HG03575 (cell line): Measurements from ENCODE around the gene PRKAA1.
"Not testable (repeated sequence)": the region's sequence is repeated elsewhere in the genome, so short reads cannot be mapped to it uniquely, and the experiment has no call there.

Source experiments
- ATAC-seq: cut with Tn5 transposase; IDR thresholded peaks from one replicate; pipeline ENCODE4 v1.9.1; 2021; ENCODE audit not compliant: unreplicated experiment, insufficient number of reproducible peaks, low FRiP score; ENCODE audit errors: extremely low read depth

The PRKAA1 gene

GRCh38 chr5:40827188-40827977 lies 29.2 kb upstream of the PRKAA1 start:
- ATAC-seq, result no peak

GRCh38 chr5:40826489-40827187 lies 28.5 kb upstream of the PRKAA1 start:
- ATAC-seq, result no peak

- ATAC-seq, result not testable (repeated sequence)
Observed at GRCh38 chr5:40825461-40826043, 27.4 kb upstream of the PRKAA1 start.

GRCh38 chr5:40823459-40823858 lies 25.3 kb upstream of the PRKAA1 start:
- ATAC-seq, result no peak

- ATAC-seq, result no peak
Observed at GRCh38 chr5:40813698-40814281, 15.6 kb upstream of the PRKAA1 start.

GRCh38 chr5:40812125-40812524 lies 14.0 kb upstream of the PRKAA1 start:
- ATAC-seq, result no peak

GRCh38 chr5:40801771-40802562 lies 3.8 kb upstream of the PRKAA1 start:
- no peak for ATAC-seq

GRCh38 chr5:40799258-40799657 lies 1.1 kb upstream of the PRKAA1 start:
- no peak for ATAC-seq

- ATAC-seq, result no peak
Observed at GRCh38 chr5:40798801-40799210, 632 bp upstream of the PRKAA1 start.

- peak; percentile 19 for ATAC-seq
Observed at GRCh38 chr5:40797273-40798011, 732 bp downstream of the PRKAA1 start.

- no peak for ATAC-seq
Observed at GRCh38 chr5:40796487-40796889, 1.7 kb downstream of the PRKAA1 start.

- ATAC-seq, result not testable (repeated sequence)
Observed at GRCh38 chr5:40794877-40795276, 3.3 kb downstream of the PRKAA1 start.

- ATAC-seq, result not testable (repeated sequence)
Observed at GRCh38 chr5:40794340-40794739, 3.8 kb downstream of the PRKAA1 start.

GRCh38 chr5:40792691-40793090 lies 5.5 kb downstream of the PRKAA1 start:
- ATAC-seq, result not testable (repeated sequence)

- no peak for ATAC-seq
Observed at GRCh38 chr5:40791715-40792139, 6.4 kb downstream of the PRKAA1 start.

- ATAC-seq, result no peak
Observed at GRCh38 chr5:40790947-40791593, 7.1 kb downstream of the PRKAA1 start.

GRCh38 chr5:40788941-40789340 lies 9.2 kb downstream of the PRKAA1 start:
- ATAC-seq, result not testable (repeated sequence)

- no peak for ATAC-seq
Observed at GRCh38 chr5:40787986-40788385, 10.2 kb downstream of the PRKAA1 start.
